K562 (cell line): Measurements from ENCODE around the gene SLC48A1. TPM values are rescaled to one million over a fixed set of nuclear protein-coding genes. Genes with fewer than 3 reads are reported as not detected.
A peak's percentile ranks its signal among the peaks of the same experiment; 100 is the strongest.

Experiments used
- ATAC-seq: fragments of 200-7000 bp; cut with Tn5 transposase; 3 replicates; pipeline ENCODE4 v1.9.1; 2020; ENCODE audit warnings: moderate library complexity
- BruUV-seq: library from RNA; stranded (reverse); fragments of 400-500 nt; replicated peaks from 2 replicates; lab custom pipeline; 2021; lab: Mats Ljungman, UMichigan
- CTCF ChIA-PET: fragments of 300-600 bp; formaldehyde crosslinking; extraction: SDS; loops from one replicate; lab custom pipeline; 2021; ENCODE audit warnings: low intra/inter-chr PET ratio; lab: Yijun Ruan, JAX
- POLR2A ChIA-PET: fragments of 300-600, 350-650 bp; sonication (Branson Sonifier 250); formaldehyde crosslinking; extraction: SDS; loops from one replicate; lab custom pipeline; 2021; ENCODE audit warnings: antibody characterized with exemption, inconsistent platforms; lab: Yijun Ruan, JAX
- DNase-seq, 4 experiments: peaks; one replicate each; pipeline versions ENCODE4 v3.0.0 to v3.0.0-alpha.2; 2011 to 2018; ENCODE audit warnings: low spot score in 3 of 4, mixed read lengths in 3 of 4; ENCODE audit errors: extremely low read depth in 1 of 4
- FAIRE-seq: peaks from 2 replicates; lab custom pipeline; 2011; peaks lifted over from hg19 to GRCh38; lab: Jason Lieb, UNC
- H2AFZ ChIP-seq: 2 replicates; pipeline ENCODE4 v1.6.0; 2011; ENCODE audit warnings: low read depth, low read length, control low read depth, inconsistent platforms
- H3K27ac ChIP-seq: fragments of 200-600 bp; 3 replicates; pipeline ENCODE4 v1.8.0; 2011; ENCODE audit warnings: low read depth, mild to moderate bottlenecking, control low read depth, inconsistent platforms, low read length, moderate library complexity, mixed read lengths; ENCODE audit errors: extremely low read depth
- H3K27me3 ChIP-seq, 2 experiments: fragments of 300-600 bp in 1 of 2; 2 replicates in 1 of 2; 3 replicates in 1 of 2; pipeline versions ENCODE4 v1.6.0 to v1.8.0; 2011; ENCODE audit warnings: inconsistent platforms in 2 of 2, low read length in 2 of 2, mild to moderate bottlenecking in 1 of 2, mixed read lengths in 1 of 2, moderate library complexity in 1 of 2; ENCODE audit not compliant: control insufficient read depth in 2 of 2, insufficient read depth in 2 of 2
- H3K36me3 ChIP-seq: fragments of 300-600 bp; 3 replicates; pipeline ENCODE4 v1.8.0; 2011; ENCODE audit warnings: mild to moderate bottlenecking, low read length, inconsistent platforms; ENCODE audit not compliant: control insufficient read depth, insufficient read depth
- H3K4me1 ChIP-seq, 2 experiments: fragments of 200-600 bp in 1 of 2; replicated peaks in 1 of 2; 2 replicates in 1 of 2; 3 replicates in 1 of 2; pipeline versions ENCODE4 v1.5.1 to v1.8.0; 2011; ENCODE audit warnings: inconsistent platforms in 2 of 2, low read length in 2 of 2, mild to moderate bottlenecking in 1 of 2, mixed read lengths in 1 of 2, moderate library complexity in 1 of 2; ENCODE audit not compliant: control insufficient read depth in 2 of 2, insufficient read depth in 2 of 2
- H3K4me2 ChIP-seq: 2 replicates; pipeline ENCODE4 v1.6.1; 2011; ENCODE audit warnings: low read length, control low read depth, inconsistent platforms, mixed read lengths; ENCODE audit not compliant: insufficient read depth
- H3K4me3 ChIP-seq: fragments of 200-600 bp; sonication (generic), shearing (Covaris generic); 2 replicates; pipeline ENCODE4 v1.5.1; 2016; ENCODE audit warnings: control low read depth, inconsistent platforms
- H3K79me2 ChIP-seq: fragments of 200-600 bp; 3 replicates; pipeline ENCODE4 v1.8.0; 2011; ENCODE audit warnings: low read length, inconsistent platforms; ENCODE audit not compliant: control insufficient read depth, insufficient read depth
- H3K9ac ChIP-seq, 2 experiments: 2 replicates each; pipeline versions ENCODE4 v1.6.0 to v1.6.1; 2011; ENCODE audit warnings: low read depth in 2 of 2, low read length in 2 of 2, control low read depth in 1 of 2, inconsistent platforms in 1 of 2, mild to moderate bottlenecking in 1 of 2, mixed read lengths in 1 of 2; ENCODE audit not compliant: insufficient read depth in 1 of 2
- H3K9me1 ChIP-seq: one replicate; pipeline ENCODE4 v1.6.0; 2011; ENCODE audit warnings: inconsistent platforms, mild to moderate bottlenecking, low read length, moderate library complexity; ENCODE audit not compliant: control insufficient read depth, insufficient read depth
- H3K9me3 ChIP-seq: replicated peaks from 2 replicates; pipeline ENCODE4 v1.5.1; 2011; ENCODE audit warnings: low read depth, low read length, inconsistent platforms; ENCODE audit not compliant: control insufficient read depth, insufficient read depth
- H4K20me1 ChIP-seq: replicated peaks from 2 replicates; pipeline ENCODE4 v1.6.1; 2011; ENCODE audit warnings: low read length, inconsistent platforms, mixed read lengths; ENCODE audit not compliant: control insufficient read depth, insufficient read depth
- ASH1L ChIP-seq: fragments of 450-650 bp; IDR thresholded peaks from 2 replicates; pipeline ENCODE4 v1.6.1; 2018; ENCODE audit warnings: borderline replicate concordance, mild to moderate bottlenecking, low read depth; ENCODE audit not compliant: partially characterized antibody
- ELF1 ChIP-seq: fragments of 200-800 bp; sonication (Bioruptor generic); IDR thresholded peaks from 2 replicates; pipeline ENCODE4 v1.6.1; 2016; ENCODE audit warnings: missing genetic modification characterization, missing compliant biosample characterization
- GABPB2 ChIP-seq: fragments of 250-450 bp; sonication (Bioruptor Pico); conservative IDR thresholded peaks from 2 replicates; pipeline ENCODE4 v1.5.1; 2021; ENCODE audit warnings: mild to moderate bottlenecking
- NR2C2 ChIP-seq, 2 experiments: fragments of 200-800 bp in 1 of 2; sonication (Bioruptor generic) in 1 of 2; sonication (generic) in 1 of 2; formaldehyde crosslinking in 1 of 2; IDR thresholded peaks; 2 replicates each; pipeline versions ENCODE4 v1.6.1 to v1.8.0; 2016 to 2022; ENCODE audit warnings: mild to moderate bottlenecking in 1 of 2, missing compliant biosample characterization in 1 of 2, missing genetic modification characterization in 1 of 2, missing genetic modification reagents in 1 of 2
- POLR2A ChIP-seq: fragments of 450-650 bp; conservative IDR thresholded peaks from 2 replicates; pipeline ENCODE4 v1.6.1; 2016
- POLR2G ChIP-seq: fragments of 200-400 bp; formaldehyde crosslinking; IDR thresholded peaks from 2 replicates; pipeline ENCODE4 v1.6.1; 2017; ENCODE audit warnings: low read depth, mild to moderate bottlenecking, antibody characterized with exemption, low read length, moderate library complexity
- RBFOX2 ChIP-seq: fragments of 200-400 bp; formaldehyde crosslinking; IDR thresholded peaks from 2 replicates; pipeline ENCODE4 v1.6.1; 2017; ENCODE audit warnings: low read depth, mild to moderate bottlenecking, low read length, moderate library complexity
- RBM22 ChIP-seq: fragments of 200-400 bp; formaldehyde crosslinking; IDR thresholded peaks from 2 replicates; pipeline ENCODE4 v1.6.1; 2018; ENCODE audit warnings: low read length, low read depth; ENCODE audit not compliant: poor library complexity, severe bottlenecking
- TBP ChIP-seq: optimal IDR thresholded peaks from 2 replicates; pipeline ENCODE3; 2011; ENCODE audit warnings: low read depth, low read length, improper control_type of control experiment
- XRCC3 ChIP-seq: fragments of 450-650 bp; IDR thresholded peaks from 2 replicates; pipeline ENCODE4 v1.6.1; 2017; ENCODE audit warnings: mild to moderate bottlenecking, moderate library complexity
- ZBTB49 ChIP-seq: sonication (generic); formaldehyde crosslinking; IDR thresholded peaks from 2 replicates; pipeline ENCODE4 v1.8.0; 2022; ENCODE audit warnings: missing genetic modification reagents, mild to moderate bottlenecking, borderline replicate concordance
- ZFP36 ChIP-seq: fragments of 150-350 bp; IDR thresholded peaks from 2 replicates; pipeline ENCODE4 v1.6.1; 2018; ENCODE audit warnings: low read length, low read depth; ENCODE audit not compliant: partially characterized antibody
- ZMIZ1 ChIP-seq, 2 experiments: fragments of 150-350 bp in 1 of 2; IDR thresholded peaks; 2 replicates each; pipeline ENCODE4 v1.6.1; 2012 to 2016; ENCODE audit warnings: low read depth in 2 of 2, low read length in 2 of 2, mild to moderate bottlenecking in 1 of 2, moderate library complexity in 1 of 2
- WGBS: fragments of 100-300 bp; shearing (Covaris generic); methylation state at CpG from one replicate; pipeline ENCODE4 v1.1.6; 2016; ENCODE audit warnings: low coverage, mixed read lengths; ENCODE audit not compliant: insufficient coverage; ENCODE audit errors: missing lambda C conversion rate; 5-methylcytosine and 5-hydroxymethylcytosine counted together
- in situ Hi-C: fragments of 300-500 bp; cut with MboI; formaldehyde crosslinking; loops from 4 replicates; pipeline ENCODE4 v1.15.0; 2018; ENCODE audit warnings: inconsistent platforms, mixed read lengths
- intact Hi-C: fragments of 100-400 bp; cut with micrococcal nuclease; formaldehyde crosslinking; loops from 2 replicates; pipeline ENCODE4 v1.14.2; 2022
- polyA plus RNA-seq, 8 experiments: library from polyadenylated mRNA; depleted of rRNA in 4 of 8; stranded (reverse) in 5 of 8; unstranded in 3 of 8; fragments of >200 nt; fragmentation: Nextera tagmentation in 2 of 8; fragmentation: Illumina TruSeq in 1 of 8; extraction: Ambion mirVana in 2 of 8; extraction: Trizol in 1 of 8; gene quantifications; 2 replicates each; pipeline versions ENCODE4 v1.2.1 to v1.2.3, GENCODE V29; 2011 to 2014; ENCODE audit warnings: inconsistent platforms in 1 of 8, missing spikeins in 1 of 8
- total RNA-seq, 7 experiments: library from RNA; depleted of rRNA in 6 of 7; stranded (reverse); fragments of >200 nt in 6 of 7; fragmentation: Illumina TruSeq in 2 of 7; extraction: Trizol in 2 of 7; gene quantifications; 2 replicates each; pipeline versions ENCODE4 v1.2.1 to v1.2.3, GENCODE V29; 2011 to 2021; ENCODE audit warnings: low replicate concordance in 1 of 7

Gene SLC48A1
- total and polyA plus RNA-seq, 9 of the 15 experiments (the other 6 are each of a cell fraction or from before 2014, with no cell fraction given), result 10.7 to 37.5 (median 18.7) TPM

- Histone ChIP-seq H3K4me2 (no peak overlapping the region), H3K9me3 (no peaks in the 10 kb centered on the region), H3K4me1 (peaks cover under 1 to 40% of the 10 kb centered on the region in 2 experiments; a peak in 4 of 5 replicates), H3K27me3 (no peaks in the 10 kb centered on the region), H3K9me1 (no peaks in the 10 kb centered on the region), H3K79me2 (peaks cover 11% of the 10 kb centered on the region), H3K4me3 (no peak overlapping the region), H3K27ac (no peak overlapping the region), H3K36me3 (peaks cover 96% of the 10 kb centered on the region; the same call in 2 of the 3 replicates), H4K20me1 (peaks cover 18% of the 10 kb centered on the region; the same call in 1 of the 2 replicates), H3K9ac (peak overlapping the region in 1 of 2 experiments; percentile 47; a peak in 1 of 4 replicates), H2AFZ (no peak overlapping the region)
- ChIA-PET POLR2A (interaction anchor here (0.9 to 5.5 kb wide), 4 partner anchors 7 to 69 kb away, joined by 3 to 38 read pairs (median 8); partner anchors contain the start of gene SLC48A1), CTCF (no interaction called here)
- WGBS, result 92% methylated on average over 18 of the region's 20 CpGs
- intact Hi-C loops (no loop called here), in situ Hi-C loops (no loop called here)
- BruUV-seq, result no TSS peak
- ATAC-seq, result no peak
- no peak for FAIRE-seq
- DNase-seq, result no peak
- TF ChIP-seq ASH1L, result no peak
- peak; percentile 83 for TF ChIP-seq RBM22
- no peak for TF ChIP-seq ZBTB49 (CRISPR knock-in tag)
- no peak for TF ChIP-seq TBP
- TF ChIP-seq GABPB2 (CRISPR knock-in tag), result no peak
- TF ChIP-seq POLR2G, result peak; percentile 80
- peak; percentile 37; the same call in 1 of the 2 replicates for TF ChIP-seq POLR2A
- no peak for TF ChIP-seq XRCC3
- TF ChIP-seq ZFP36, result no peak
- no peak for TF ChIP-seq ELF1
- TF ChIP-seq RBFOX2, result peak; percentile 18; the same call in 1 of the 2 replicates
- no peak for TF ChIP-seq ZMIZ1 (IDR thresholded peaks at IDR 0.05; ENCODE audit: low read depth in 2 of 2, low read length in 2 of 2)
- TF ChIP-seq NR2C2 (CRISPR knock-in tag; IDR thresholded peaks at IDR 0.05), result no peak
- no peak for TF ChIP-seq NR2C2 (tag; IDR thresholded peaks at IDR 0.05)
Observed at GRCh38 chr12:47783821-47784819, 11.1 kb downstream of the SLC48A1 start.
